HL-60 (cell line): ENCODE measurements around the gene CCDC159.

Experiments
- DNase-seq, 2 experiments: peaks; one replicate each; pipeline ENCODE4 v3.0.0-alpha.2; 2010 to 2020; ENCODE audit warnings: low read depth in 1 of 2, low spot score in 1 of 2
- H3K27ac ChIP-seq: fragments of 250-450 bp; sonication (Bioruptor Pico); replicated peaks from 2 replicates; pipeline ENCODE4 v1.5.1; 2020; ENCODE audit warnings: mild to moderate bottlenecking, moderate library complexity
- H3K27me3 ChIP-seq: fragments of 250-450 bp; sonication (Bioruptor Pico); 2 replicates; pipeline ENCODE4 v1.5.1; 2021; ENCODE audit warnings: mild to moderate bottlenecking, moderate library complexity; ENCODE audit not compliant: insufficient read depth, poor library complexity, severe bottlenecking
- H3K4me3 ChIP-seq: replicated peaks from 2 replicates; pipeline ENCODE4 v1.5.1; 2011; ENCODE audit warnings: mild to moderate bottlenecking, control low read depth, low read length; ENCODE audit not compliant: insufficient read depth
- CTCF ChIP-seq: IDR thresholded peaks from one replicate; pipeline ENCODE4 v1.5.1; 2011; ENCODE audit warnings: low read length, control low read depth, inconsistent platforms; ENCODE audit not compliant: insufficient read depth
- GABPA ChIP-seq: IDR thresholded peaks from 2 replicates; pipeline ENCODE4 v1.6.1; 2012; ENCODE audit warnings: low read depth
- POLR2AphosphoS5 ChIP-seq: IDR thresholded peaks from 2 replicates; pipeline ENCODE4 v1.6.1; 2012; ENCODE audit warnings: low read depth
- REST ChIP-seq: IDR thresholded peaks from 2 replicates; pipeline ENCODE4 v1.6.1; 2012; ENCODE audit warnings: low read depth; ENCODE audit not compliant: insufficient replicate concordance
- SPI1 ChIP-seq: IDR thresholded peaks from 2 replicates; pipeline ENCODE4 v1.6.1; 2012; ENCODE audit warnings: low read depth, mild to moderate bottlenecking, borderline replicate concordance

The CCDC159 gene

GRCh38 chr19:11356074-11356397 lies 9.7 kb downstream of the CCDC159 start:
- TF ChIP-seq CTCF (no peak), REST (no peak), POLR2AphosphoS5 (no peak; the same call in 1 of the 2 replicates), SPI1 (no peak), GABPA (no peak)
- peak overlapping the region; percentile 55 for H3K4me3 ChIP-seq
- no peaks in the 10 kb centered on the region for H3K27me3 ChIP-seq
- DNase-seq: no peak
- H3K27ac ChIP-seq: no peak overlapping the region

GRCh38 chr19:11356676-11357550 lies 10.6 kb downstream of the CCDC159 start:
- Histone ChIP-seq H3K4me3 (no peak overlapping the region), H3K27ac (no peak overlapping the region), H3K27me3 (no peaks in the 10 kb centered on the region)
- no peak for DNase-seq
- TF ChIP-seq POLR2AphosphoS5 (no peak), CTCF (no peak), SPI1 (no peak), REST (no peak), GABPA (no peak)

- no peaks in the 10 kb centered on the region for H3K27me3 ChIP-seq
Observed at GRCh38 chr19:11359421-11359820, 13.1 kb downstream of the CCDC159 start.

More at GRCh38 chr19:11359421-11359820, 13.1 kb downstream of the CCDC159 start:
- Histone ChIP-seq H3K4me3 (no peak overlapping the region), H3K27ac (no peak overlapping the region)
- TF ChIP-seq GABPA (no peak), SPI1 (no peak), REST (no peak), CTCF (no peak)
- DNase-seq: no peak
